ENCODE measurements around the gene CFAP54. TPM values are rescaled to one million over a fixed set of nuclear protein-coding genes. Genes with fewer than 3 reads are reported as not detected.
"Not testable (repeated sequence)": the region's sequence is repeated elsewhere in the genome, so short reads cannot be mapped to it uniquely, and the experiment has no call there.

Gene CFAP54
- total RNA-seq, 2 donors from 2014 or later: 0.28 TPM; not detected in 1

DNA sequence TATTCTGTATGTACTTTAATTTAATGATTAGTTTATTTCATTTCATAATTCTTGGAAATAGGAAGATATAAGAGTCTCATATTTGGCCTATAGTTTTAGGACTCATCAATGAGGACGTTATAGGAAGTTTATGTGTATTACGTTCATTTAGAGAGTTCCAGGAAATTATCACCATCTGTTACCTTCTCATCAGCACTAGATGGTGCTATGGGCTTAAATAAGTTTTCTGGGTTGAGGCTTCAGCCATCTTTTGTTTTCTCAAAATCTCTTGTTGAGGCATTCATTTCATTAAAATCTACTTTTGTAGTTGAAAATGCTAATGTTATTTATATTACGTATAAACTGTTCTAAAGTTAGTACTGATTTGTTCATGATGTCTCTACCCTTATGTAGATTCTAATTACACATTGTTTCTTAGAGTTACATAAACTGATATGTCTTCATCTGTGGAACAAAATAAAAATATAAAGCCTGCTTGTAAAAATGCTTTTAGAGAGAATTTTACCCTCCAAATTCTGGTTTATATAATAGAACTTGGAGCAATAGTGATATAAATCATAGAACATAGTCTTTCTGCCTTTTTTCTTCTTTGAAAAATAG, 89.2 kb downstream of the CFAP54 start:
- Histone ChIP-seq H3K27ac (no peak overlapping the region), H3K36me3 (no peaks in the 10 kb centered on the region), H3K4me3 (no peak overlapping the region), H3K9me3 (no peaks in the 10 kb centered on the region), H3K4me1 (no peaks in the 10 kb centered on the region), H3K27me3 (no peaks in the 10 kb centered on the region)
- DNase-seq (ENCODE audit: low spot score): no peak
- TF ChIP-seq, protein P1, sequence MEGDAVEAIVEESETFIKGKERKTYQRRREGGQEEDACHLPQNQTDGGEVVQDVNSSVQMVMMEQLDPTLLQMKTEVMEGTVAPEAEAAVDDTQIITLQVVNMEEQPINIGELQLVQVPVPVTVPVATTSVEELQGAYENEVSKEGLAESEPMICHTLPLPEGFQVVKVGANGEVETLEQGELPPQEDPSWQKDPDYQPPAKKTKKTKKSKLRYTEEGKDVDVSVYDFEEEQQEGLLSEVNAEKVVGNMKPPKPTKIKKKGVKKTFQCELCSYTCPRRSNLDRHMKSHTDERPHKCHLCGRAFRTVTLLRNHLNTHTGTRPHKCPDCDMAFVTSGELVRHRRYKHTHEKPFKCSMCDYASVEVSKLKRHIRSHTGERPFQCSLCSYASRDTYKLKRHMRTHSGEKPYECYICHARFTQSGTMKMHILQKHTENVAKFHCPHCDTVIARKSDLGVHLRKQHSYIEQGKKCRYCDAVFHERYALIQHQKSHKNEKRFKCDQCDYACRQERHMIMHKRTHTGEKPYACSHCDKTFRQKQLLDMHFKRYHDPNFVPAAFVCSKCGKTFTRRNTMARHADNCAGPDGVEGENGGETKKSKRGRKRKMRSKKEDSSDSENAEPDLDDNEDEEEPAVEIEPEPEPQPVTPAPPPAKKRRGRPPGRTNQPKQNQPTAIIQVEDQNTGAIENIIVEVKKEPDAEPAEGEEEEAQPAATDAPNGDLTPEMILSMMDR (IDR thresholded peaks at IDR 0.05): peak in 1 of 2 donors; percentile 69

DNA sequence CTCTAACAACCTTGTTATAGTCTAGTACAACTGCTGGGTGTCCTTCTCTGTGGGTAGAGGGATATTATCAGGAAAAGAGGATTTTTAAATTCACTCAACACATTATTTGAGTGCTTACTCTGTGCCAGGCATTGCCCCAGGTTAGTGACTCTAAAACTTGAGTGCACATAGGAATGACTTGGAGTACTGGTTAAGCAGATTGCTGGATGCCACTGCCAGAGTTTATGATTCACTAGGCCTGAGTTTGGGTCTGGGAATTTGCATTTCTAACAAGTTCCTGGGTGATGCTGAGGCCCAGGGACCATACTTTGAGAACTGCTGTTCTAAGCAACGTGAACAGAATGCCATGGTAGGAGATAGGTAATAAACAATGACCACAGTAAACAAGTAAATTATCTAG, 96.6 kb downstream of the CFAP54 start:
- no peaks in the 10 kb centered on the region for H3K27me3 ChIP-seq
- TF ChIP-seq, protein P1 (IDR thresholded peaks at IDR 0.05): no peak
- H3K4me3 ChIP-seq: no peak overlapping the region
- no peaks in the 10 kb centered on the region for H3K36me3 ChIP-seq
- no peaks in the 10 kb centered on the region for H3K4me1 ChIP-seq
- H3K27ac ChIP-seq: no peak overlapping the region
- no peak for DNase-seq (ENCODE audit: low spot score)
- H3K9me3 ChIP-seq: no peaks in the 10 kb centered on the region

DNA sequence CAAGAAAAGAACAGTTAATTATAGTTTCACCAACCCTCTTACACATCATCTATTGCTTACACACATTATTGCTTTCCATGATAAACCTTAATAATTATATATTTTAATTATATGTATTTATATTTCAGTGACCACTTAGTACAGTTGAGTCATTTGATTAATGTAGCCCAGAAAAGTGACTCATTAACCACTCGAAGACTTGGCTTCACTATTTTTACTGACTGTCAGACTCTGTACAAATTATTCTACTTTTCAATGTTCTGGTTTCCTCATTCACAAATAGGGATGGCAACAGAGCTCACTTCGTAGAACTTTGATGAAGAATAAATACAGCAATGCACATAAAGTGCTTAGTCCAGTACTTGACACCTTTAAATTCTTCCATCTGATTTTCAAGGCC, 98.3 kb downstream of the CFAP54 start:
- DNase-seq (ENCODE audit: low spot score): no peak
- Histone ChIP-seq H3K27ac (no peak overlapping the region), H3K4me1 (no peaks in the 10 kb centered on the region), H3K36me3 (no peaks in the 10 kb centered on the region), H3K27me3 (no peaks in the 10 kb centered on the region), H3K9me3 (no peaks in the 10 kb centered on the region), H3K4me3 (no peak overlapping the region)
- TF ChIP-seq, protein P1 (IDR thresholded peaks at IDR 0.05): no peak

DNA sequence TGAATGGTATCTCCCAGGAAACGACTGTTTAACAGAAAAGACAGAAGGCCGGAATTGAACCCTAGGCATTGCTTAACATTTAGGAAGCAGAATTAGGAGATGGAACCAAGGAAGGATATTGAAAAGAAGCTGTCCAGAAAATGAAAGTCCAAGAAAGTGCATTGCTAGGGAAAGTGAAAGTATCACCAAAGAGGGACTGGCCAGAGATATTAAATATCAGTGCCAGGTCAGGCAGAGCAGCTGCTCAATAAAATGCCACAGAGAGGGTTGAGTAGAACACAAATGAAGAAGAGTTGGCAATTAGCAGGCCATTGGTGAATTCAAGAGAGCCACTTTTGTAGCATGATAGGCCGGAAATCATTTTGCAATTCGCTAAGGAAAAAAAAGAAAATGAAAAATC, 101.6 kb downstream of the CFAP54 start:
- Histone ChIP-seq H3K36me3 (no peaks in the 10 kb centered on the region), H3K4me3 (no peak overlapping the region)

DNA sequence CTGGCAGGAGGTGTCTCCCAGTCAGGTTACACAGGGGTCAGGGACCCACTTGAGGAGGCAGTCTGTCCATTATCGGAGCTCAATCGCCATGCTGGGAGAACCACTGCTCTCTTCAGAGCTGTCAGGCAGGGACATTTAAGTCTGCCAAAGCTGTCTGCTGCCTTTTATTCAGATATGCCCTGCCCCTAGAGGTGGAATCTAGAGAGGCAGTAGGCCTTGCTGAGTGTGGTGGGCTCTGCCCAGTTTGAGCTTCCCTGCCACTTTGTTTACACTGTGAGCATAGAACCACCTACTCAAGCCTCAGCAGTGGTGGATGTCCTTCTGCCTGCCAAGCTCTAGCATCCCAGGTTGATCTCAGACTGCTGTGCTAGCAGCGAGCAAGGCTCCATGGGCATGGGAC, 115.0 kb downstream of the CFAP54 start:
- H3K36me3 ChIP-seq; H3K4me1 ChIP-seq; DNase-seq (ENCODE audit: low spot score); H3K9me3 ChIP-seq; H3K27me3 ChIP-seq; H3K4me3 ChIP-seq; H3K27ac ChIP-seq: not testable (repeated sequence)

More for the DNA sequence above, 101.6 kb downstream of the CFAP54 start:
- Histone ChIP-seq H3K27ac (no peak overlapping the region), H3K9me3 (no peaks in the 10 kb centered on the region), H3K27me3 (no peaks in the 10 kb centered on the region), H3K4me1 (no peaks in the 10 kb centered on the region)
- no peak for DNase-seq (ENCODE audit: low spot score)
- TF ChIP-seq, protein P1 (IDR thresholded peaks at IDR 0.05): no peak

DNA sequence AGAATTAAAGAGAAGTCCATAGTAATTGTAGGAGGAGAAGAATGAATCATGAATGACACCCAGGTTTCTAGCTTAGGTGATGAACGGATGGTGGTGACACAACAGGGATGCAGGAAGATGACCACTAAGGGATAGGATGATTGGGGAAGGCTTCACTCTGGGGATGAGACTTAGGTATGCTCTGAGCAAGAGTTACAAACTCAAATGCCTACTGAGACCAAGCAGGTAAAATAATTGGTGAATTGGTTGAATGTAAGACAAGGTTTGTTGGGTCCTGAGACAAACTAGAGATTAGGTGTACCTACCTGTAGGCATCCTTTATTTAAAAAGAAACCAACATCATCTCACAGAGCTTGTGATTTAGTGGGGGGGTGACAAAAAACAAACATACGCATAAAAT, 116.3 kb downstream of the CFAP54 start:
- Histone ChIP-seq H3K27ac (no peak overlapping the region), H3K4me1 (no peaks in the 10 kb centered on the region), H3K9me3 (peaks cover 0 to 4% of the 10 kb centered on the region in 2 donors), H3K36me3 (no peaks in the 10 kb centered on the region), H3K27me3 (no peaks in the 10 kb centered on the region), H3K4me3 (no peak overlapping the region)
- DNase-seq (ENCODE audit: low spot score): no peak
- TF ChIP-seq, protein P1 (IDR thresholded peaks at IDR 0.05): no peak

Data from right atrium auricular region (tissue), 2 donors.